Ureter (tissue), 1 donor: ENCODE results near the gene IL16. TPM values are rescaled to one million over a fixed set of nuclear protein-coding genes. Genes with fewer than 3 reads are reported as not detected.

Experiments
- DNase-seq: peaks from one replicate; pipeline ENCODE4 v3.0.0-alpha.2; 2020; ENCODE audit warnings: low spot score
- total RNA-seq: library from RNA; stranded (reverse); gene quantifications from one replicate; pipeline ENCODE4 v1.2.4, GENCODE V29; 2023
- donor health status: DM: yes; HTN: yes; CAD: no.

IL16 gene
- total RNA-seq, 1 donor from 2014 or later = 18.5 TPM

DNA sequence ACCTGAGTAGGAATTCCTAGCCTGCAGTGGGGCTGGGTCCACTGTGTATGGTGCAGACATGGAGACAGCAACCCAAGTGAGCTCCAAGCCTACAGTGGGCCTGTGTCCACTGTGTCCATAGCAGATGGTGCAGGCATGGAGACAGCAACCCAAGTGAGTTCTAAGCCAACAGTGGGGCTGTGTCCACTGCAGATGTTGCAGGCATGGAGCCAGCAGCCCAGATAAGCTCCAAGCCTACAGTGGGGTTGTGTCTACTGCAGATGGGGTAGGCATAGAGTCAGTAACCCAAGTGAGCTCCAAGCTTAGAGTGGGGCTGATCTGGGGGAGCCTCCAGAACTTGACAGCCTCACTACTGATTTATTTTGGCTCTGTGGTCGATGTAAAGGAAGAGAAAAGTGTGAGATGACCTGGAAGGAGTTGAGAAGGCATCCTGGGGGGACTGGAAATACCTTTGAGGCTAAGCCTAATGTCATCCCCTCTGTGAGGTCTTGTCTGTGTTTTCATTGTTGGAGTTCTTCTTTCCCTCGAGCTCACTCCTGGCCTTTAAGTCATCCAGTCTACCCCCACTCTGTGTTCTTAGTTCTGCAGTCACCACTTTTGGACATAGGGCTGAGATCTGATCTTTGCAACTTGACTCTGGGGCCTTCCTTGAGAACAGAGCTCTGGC is 22.4 kb upstream of the IL16 start:
- no peak for DNase-seq

DNA sequence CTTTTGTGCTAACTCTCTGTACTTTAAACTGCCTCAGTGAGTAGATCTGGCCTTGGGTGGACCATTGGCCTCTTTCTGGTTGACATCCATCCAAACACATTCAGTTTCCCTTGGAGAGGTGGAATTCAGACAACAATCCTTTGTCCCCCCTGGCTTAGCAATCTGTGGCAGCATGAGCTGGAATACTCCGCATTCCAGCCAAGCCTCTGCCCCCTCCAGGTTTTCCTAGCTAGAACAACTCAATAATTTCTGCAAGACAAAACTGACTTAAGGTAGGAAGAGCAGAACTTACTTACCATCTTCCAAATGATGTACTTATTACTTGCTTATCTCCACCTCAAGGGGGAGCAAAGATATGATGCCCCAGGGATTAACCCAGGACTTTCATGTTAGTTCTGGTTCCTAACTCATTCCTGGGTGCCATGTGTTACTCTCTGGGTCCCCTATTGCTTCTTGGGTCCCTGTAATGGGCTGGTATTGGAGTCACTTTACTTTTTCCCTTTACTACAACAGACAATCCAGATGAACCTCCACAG is 21.8 kb upstream of the IL16 start:
- no peak for DNase-seq

DNA sequence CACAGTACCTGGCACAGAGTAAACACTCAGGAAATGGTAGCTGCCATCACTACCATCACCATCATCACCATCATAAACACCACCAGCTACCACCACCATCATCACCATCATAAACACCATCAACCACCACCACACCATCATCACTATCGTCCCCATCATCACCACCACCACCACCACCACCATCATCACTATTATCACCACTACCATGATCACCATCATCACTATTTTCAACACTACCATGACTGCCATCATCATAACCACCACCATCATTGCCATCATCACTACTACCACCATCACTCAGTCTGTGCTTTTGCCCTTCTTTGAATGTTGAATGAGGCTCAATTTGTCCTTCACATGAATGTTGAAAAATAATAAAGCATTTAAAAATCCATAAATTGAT is 21.2 kb upstream of the IL16 start:
- DNase-seq = no peak

GRCh38 chr15:81176291-81176893 is 20.3 kb upstream of the IL16 start:
- no peak for DNase-seq

DNA sequence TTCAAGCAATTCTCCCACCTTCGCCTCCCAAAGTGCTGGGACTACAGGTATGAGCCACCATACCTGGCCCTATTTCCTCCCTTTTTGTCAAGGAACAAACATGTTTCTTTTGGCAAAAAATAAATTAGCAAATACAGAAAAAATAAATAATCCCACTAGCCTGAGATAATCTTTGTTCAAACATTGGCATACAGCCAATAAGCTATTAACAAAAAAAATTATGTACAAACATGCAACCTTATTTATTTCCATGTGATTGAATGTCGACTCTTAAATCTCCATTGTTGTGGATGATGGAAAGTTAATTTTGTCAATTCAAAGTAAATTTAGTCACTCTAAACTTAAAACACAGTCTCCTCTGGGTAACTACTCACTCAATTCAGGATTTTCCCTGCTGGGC is 18.3 kb upstream of the IL16 start:
- DNase-seq = no peak

- DNase-seq = no peak
Measured at GRCh38 chr15:81181220-81181619, 15.5 kb upstream of the IL16 start.

- DNase-seq = peak; percentile 3
Measured at GRCh38 chr15:81182031-81182755, 14.5 kb upstream of the IL16 start.

DNA sequence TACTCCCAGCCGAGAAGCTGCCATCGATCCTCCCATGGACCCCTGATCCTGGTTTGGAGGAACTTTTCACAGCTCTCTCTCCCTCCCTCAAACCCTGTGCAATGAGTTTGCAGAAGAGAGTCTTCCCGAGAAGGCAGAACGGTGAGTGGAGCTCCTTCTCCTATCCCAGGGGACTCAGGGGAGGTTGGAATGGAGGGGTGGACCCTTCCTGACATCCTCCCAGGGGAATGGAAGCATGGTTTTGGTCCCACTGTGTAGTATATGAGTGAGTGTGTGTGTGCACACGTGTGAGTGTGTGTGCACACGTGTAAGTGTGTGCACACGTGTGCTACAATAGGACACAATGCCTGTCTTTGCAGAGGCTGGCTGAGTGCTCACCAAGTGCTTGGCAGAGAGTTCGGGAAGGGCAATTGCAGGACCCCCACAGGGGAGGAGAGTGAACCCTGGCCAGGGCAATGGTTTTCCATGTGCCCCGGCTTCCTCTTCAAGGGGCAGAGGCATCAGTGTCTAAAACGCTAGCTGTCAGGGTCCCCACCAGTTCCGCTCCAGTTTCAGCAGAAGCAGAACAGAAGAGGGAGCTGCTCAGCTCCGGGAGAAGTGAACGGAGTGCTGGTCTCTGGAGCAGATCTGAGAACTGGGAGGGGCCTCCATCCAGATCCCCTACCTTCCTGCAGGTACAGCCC is 13.8 kb upstream of the IL16 start:
- no peak for DNase-seq

DNA sequence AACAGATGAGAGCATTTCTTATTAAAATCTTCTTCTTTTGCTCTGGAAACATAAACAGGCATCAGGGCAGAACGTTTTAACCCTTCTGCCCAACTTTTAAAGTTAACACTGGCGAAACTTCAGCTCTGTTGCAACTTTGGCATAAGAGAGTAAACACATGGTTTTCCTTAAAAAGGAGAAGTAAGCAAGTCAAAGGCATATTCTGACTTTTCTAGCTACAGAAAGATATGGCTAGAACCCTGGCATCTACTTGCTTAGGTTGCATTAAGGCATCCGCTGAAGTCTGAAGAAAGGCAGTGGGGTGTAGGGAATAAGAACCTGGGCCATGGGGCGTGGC is 13.3 kb upstream of the IL16 start:
- no peak for DNase-seq

GRCh38 chr15:81184188-81184587 is 12.5 kb upstream of the IL16 start:
- DNase-seq = no peak

GRCh38 chr15:81185631-81186295 is 10.9 kb upstream of the IL16 start:
- no peak for DNase-seq

DNA sequence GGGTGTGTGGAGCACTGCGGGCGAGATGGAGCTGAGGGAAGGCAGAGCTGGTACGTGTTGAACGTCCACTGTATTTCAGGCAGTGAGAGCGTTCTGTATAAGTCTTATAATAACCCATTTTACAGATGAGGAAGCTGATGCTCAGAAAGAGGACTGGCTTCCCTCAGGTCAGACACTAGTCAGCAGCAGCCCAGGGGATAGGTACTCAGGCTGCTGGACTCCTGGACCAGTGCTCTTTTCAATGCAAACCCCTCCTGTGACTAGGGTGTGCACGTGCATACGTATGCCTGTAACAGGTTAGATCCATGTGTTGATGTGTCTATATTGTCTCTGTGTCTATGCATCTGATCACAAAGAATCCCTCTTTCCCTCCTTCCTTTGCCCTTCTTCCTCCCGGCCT is 8.3 kb upstream of the IL16 start:
- DNase-seq = no peak

DNA sequence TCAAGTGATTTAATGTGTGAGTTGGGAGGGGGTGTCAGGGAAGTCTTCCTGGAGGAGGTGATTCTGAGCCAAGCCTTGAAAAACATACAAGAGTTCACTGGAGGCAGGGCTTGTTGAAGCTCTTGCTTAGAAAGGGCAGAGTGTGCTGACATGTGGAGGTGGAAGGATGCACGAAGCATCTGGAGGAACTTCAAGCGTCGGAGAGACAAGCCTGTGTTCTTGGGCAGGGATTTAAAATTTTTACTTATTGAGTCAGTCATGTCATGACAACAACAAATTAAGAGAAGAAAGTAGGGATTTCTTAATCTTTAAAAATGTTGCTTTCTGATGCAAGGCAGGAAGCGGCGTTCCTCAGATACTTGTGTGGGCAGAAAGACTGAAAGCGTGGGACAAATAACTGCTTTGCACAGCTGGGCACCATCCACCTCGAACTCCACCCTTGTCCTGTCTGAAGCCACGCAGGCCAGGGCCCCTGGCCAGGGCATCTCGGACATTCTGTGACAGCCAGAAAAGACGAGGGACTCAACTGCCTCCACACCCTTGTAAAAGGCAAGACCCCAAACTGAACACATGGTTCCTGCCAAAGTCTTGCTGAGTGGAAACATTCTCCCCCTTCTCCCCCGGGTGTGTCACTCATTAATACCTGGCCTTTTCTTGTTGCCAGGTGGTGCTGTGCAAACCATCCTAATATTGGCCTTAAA is 6.9 kb upstream of the IL16 start:
- peak; percentile 59 for DNase-seq

GRCh38 chr15:81190922-81191507 is 5.7 kb upstream of the IL16 start:
- no peak for DNase-seq

GRCh38 chr15:81191701-81192100 is 5.0 kb upstream of the IL16 start:
- DNase-seq = no peak

- no peak for DNase-seq
Measured at GRCh38 chr15:81194723-81195122, 2.0 kb upstream of the IL16 start.

- no peak for DNase-seq
Measured at GRCh38 chr15:81195339-81195864, 1.3 kb upstream of the IL16 start.

DNA sequence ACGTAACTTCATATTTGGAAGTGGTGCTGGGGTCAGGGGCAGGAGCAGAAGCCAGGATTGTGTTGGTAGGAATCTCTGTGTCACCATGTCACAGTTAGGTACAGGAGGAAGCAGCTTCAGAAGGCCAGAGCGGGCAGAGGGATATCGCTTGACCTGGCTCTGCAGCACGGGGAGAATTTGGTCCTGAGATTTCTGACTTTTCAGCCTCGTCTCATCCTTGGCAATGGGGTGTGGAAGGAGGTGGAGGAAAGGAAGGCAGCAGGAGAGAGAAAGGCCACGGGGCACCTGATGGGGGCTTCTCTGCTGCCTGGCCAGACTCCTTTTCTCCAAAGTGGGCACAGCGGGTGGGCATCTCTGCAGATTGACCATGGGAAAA is 564 bp downstream of the IL16 start:
- no peak for DNase-seq

DNA sequence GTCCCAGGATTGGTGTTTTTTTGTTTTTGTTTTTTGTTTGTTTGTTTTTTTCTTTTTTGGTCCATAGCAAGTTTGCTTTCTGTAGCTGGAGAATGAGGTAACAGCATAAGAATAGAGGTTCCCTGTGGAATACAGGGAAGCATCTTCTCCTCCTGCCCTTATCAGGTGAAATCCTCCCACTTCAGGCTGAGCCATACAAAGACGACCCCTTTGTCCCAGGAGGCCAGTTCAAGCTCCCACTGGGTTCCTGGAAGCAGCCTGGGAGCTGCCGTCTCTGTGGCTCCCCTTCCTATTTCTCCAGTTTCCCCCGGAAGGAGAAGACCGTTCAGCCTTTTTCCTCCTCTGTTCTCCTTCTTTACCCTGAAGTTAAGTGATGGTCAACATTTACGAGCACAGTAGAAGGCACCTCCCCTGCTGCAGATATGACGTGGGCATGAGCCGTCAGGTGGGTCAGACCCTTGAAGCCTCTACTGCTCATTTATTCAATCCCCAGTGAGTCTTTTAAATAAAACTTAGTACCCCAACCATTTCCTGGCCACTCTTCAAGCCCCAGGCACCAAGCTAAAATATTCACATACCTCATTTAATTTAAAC is 1.1 kb downstream of the IL16 start:
- DNase-seq = no peak

DNA sequence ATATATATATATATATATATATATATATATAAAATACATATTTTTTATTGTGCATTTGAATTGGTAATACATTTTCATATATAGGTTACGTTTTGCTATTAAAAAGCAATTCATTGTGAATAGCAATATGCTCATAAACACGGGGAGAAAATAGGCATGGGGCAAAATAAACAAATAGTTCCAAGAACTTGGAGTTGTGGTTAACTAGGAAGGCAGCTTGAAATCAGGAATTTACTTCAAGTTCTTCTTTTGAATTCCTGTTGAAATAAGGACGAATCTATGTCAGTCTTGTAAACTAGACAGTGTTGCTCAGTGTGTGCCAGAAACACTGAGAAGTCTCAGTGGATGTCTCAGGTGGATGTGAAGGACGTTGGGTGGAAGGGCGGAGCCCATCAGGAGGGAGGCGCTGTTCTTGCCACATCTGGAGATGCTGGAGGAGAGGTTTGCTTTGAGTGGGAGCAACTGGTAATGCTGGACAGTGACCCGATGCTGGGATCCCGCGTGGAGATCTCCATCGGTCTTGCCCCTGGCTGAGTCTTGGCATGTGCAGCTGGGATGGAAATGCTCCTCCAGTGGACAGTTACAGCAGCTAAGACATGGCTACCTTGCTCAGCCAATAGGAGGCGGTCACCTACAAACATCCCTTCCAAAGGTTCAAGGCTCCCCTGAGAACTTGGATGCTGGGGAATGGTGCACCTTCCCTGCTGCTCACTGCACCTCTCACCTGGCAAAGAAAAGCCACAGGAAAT is 2.5 kb downstream of the IL16 start:
- DNase-seq = no peak
